Spleen (tissue), 11 donors: ENCODE data around the gene TXNDC17. TPM values are rescaled to one million over a fixed set of nuclear protein-coding genes. Genes with fewer than 3 reads are reported as not detected.
"Not testable (repeated sequence)": the region's sequence is repeated elsewhere in the genome, so short reads cannot be mapped to it uniquely, and the experiment has no call there.

Source experiments
- DNase-seq: peaks from one replicate; pipeline ENCODE4 v3.0.0-alpha.2; 2020
- H3K27ac ChIP-seq, 8 donors: fragments of 200-600 bp; sonication (generic) in 7 of 8; 1 replicate in 4 of 8; 2 replicates in 4 of 8; pipeline versions ENCODE4 v1.5.0 to v1.8.0; 2016 to 2021; ENCODE audit warnings: inconsistent platforms in 4 of 8, mild to moderate bottlenecking in 4 of 8, moderate library complexity in 1 of 8
- H3K27me3 ChIP-seq, 7 donors: fragments of 200-600 bp; sonication (generic) in 6 of 7; replicated peaks in 1 of 7; 1 replicate in 4 of 7; 2 replicates in 3 of 7; pipeline versions ENCODE4 v1.5.0 to v1.8.0; 2016 to 2021; ENCODE audit warnings: inconsistent platforms in 3 of 7, mild to moderate bottlenecking in 1 of 7
- H3K36me3 ChIP-seq, 6 donors: fragments of 200-600 bp; sonication (generic) in 5 of 6; 1 replicate in 4 of 6; 2 replicates in 2 of 6; pipeline versions ENCODE4 v1.5.0 to v1.8.0; 2016 to 2021; ENCODE audit warnings: inconsistent platforms in 2 of 6
- H3K4me1 ChIP-seq, 6 donors: fragments of 200-600 bp; sonication (generic) in 5 of 6; 1 replicate in 3 of 6; 2 replicates in 3 of 6; pipeline versions ENCODE4 v1.5.0 to v1.8.0; 2016 to 2021; ENCODE audit warnings: inconsistent platforms in 3 of 6
- H3K4me3 ChIP-seq, 8 donors: fragments of 200-600 bp; sonication (generic) in 7 of 8; 1 replicate in 4 of 8; 2 replicates in 4 of 8; pipeline versions ENCODE4 v1.5.0 to v1.8.0; 2016 to 2021; ENCODE audit warnings: inconsistent platforms in 4 of 8, mild to moderate bottlenecking in 4 of 8, moderate library complexity in 2 of 8
- H3K9me3 ChIP-seq, 8 donors: fragments of 200-600 bp; sonication (generic) in 7 of 8; 1 replicate in 4 of 8; 2 replicates in 4 of 8; pipeline versions ENCODE4 v1.5.0 to v1.8.0; 2016 to 2021; ENCODE audit warnings: inconsistent platforms in 4 of 8
- POLR2A ChIP-seq, 3 donors: fragments of 450-650 bp; IDR thresholded peaks; one replicate each; pipeline ENCODE4 v1.5.1; 2017; ENCODE audit warnings: antibody characterized with exemption in 3 of 3, mild to moderate bottlenecking in 1 of 3
- POLR2AphosphoS5 ChIP-seq, 3 donors: sonication (generic); formaldehyde crosslinking; IDR thresholded peaks; one replicate each; pipeline ENCODE4 v1.5.1; 2017; ENCODE audit warnings: antibody characterized with exemption in 3 of 3
- WGBS, 5 donors: extraction: QIAGEN DNeasy Blood & Tissue Kit in 3 of 5; methylation state at CpG; one replicate each; pipeline versions ENCODE4 v1.1.5 to v1.1.7; 2013 to 2018; 5-methylcytosine and 5-hydroxymethylcytosine counted together
- intact Hi-C: fragments of 100-400 bp; cut with DNase I; formaldehyde crosslinking; loops from one replicate; pipeline ENCODE4 v1.15.0; 2023; ENCODE audit warnings: low total_unique reads
- polyA plus RNA-seq, 3 donors: library from polyadenylated mRNA; stranded (reverse); fragments of 200-250 nt; gene quantifications; one replicate each; pipeline ENCODE4 v1.2.1, GENCODE V29; 2013
- total RNA-seq, 7 donors: library from RNA; depleted of rRNA in 3 of 7; stranded (reverse); fragments of >200 nt in 3 of 7; fragmentation: NEBNext Ultra II Directional in 4 of 7; extraction: Animal tissue kit (Norgen Biotek cat#: 25700) in 4 of 7; gene quantifications; one replicate each; pipeline versions ENCODE4 v1.1.0 to v1.2.1, GENCODE V29; 2016 to 2021
- TF ChIP-seq, protein P1 (sequence below), 11 experiments: fragments of 200-600 bp in 7 of 11; fragments of 450-650 bp in 4 of 11; sonication (generic) in 4 of 11; IDR thresholded peaks in 8 of 11; conservative IDR thresholded peaks in 3 of 11; 1 replicate in 7 of 11; 2 replicates in 4 of 11; pipeline versions ENCODE4 v1.4.0 to v1.8.0; 2016 to 2021; ENCODE audit warnings: antibody characterized with exemption in 11 of 11, inconsistent platforms in 4 of 11, mild to moderate bottlenecking in 1 of 11
- donor health status: healthy with polysubstance abuse.
- donor health status: DM: no; HTN: no; CAD: no; lungs with moderate emphysema.
- donor health status: DM: no; HTN: no; CAD: no.
- donor health status: Bipolar disorder and iron deficiency.
- donor health status: healthy.
- donor health status: DM: no; HTN: no; CAD: no.
- donor health status: DM: yes; HTN: yes; CAD: no.

The TXNDC17 gene
- total and polyA plus RNA-seq, 10 donors: 38.8 to 215 (median 84.7) TPM

DNA sequence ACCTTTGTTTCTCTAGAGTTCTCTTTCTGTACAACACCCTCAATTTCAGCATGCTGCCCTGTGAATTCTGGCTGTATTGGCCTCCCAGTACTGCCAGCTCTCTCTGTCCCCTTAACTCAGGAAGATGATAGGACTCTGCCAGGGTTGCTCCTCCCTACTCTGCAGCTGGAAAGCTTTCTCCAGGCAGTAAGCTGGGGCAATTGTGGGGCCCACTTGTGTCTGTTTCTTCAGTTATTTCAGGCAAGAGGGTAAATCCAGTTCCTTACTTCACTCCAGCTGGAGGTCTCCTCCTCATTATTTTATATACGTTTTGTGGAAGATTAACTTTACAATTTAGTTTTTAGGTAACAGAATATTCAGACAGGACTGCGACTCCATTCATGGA lies 20.6 kb downstream of the TXNDC17 start:
- intact Hi-C loops: loop anchor here (10.0 kb wide), 1 partner anchor 343 kb away; no protein-coding TSS in a partner anchor
- no peak for DNase-seq
- H3K27ac ChIP-seq: peak overlapping the region in 1 of 8 donors; percentile 83
- no peaks in the 10 kb centered on the region for H3K36me3 ChIP-seq
- H3K9me3 ChIP-seq: no peaks in the 10 kb centered on the region
- H3K4me3 ChIP-seq: peak overlapping the region in 2 of 8 donors; percentile 8 to 56
- 72 to 88% (median 80%) methylated on average over 2 of the region's 2 CpGs for WGBS, 5 donors
- H3K4me1 ChIP-seq: peaks cover 9 to 60% (median 38%) of the 10 kb centered on the region in 6 donors
- H3K27me3 ChIP-seq: peaks cover 0 to 20% (median 0%) of the 10 kb centered on the region in 7 donors
- TF ChIP-seq, protein P1, sequence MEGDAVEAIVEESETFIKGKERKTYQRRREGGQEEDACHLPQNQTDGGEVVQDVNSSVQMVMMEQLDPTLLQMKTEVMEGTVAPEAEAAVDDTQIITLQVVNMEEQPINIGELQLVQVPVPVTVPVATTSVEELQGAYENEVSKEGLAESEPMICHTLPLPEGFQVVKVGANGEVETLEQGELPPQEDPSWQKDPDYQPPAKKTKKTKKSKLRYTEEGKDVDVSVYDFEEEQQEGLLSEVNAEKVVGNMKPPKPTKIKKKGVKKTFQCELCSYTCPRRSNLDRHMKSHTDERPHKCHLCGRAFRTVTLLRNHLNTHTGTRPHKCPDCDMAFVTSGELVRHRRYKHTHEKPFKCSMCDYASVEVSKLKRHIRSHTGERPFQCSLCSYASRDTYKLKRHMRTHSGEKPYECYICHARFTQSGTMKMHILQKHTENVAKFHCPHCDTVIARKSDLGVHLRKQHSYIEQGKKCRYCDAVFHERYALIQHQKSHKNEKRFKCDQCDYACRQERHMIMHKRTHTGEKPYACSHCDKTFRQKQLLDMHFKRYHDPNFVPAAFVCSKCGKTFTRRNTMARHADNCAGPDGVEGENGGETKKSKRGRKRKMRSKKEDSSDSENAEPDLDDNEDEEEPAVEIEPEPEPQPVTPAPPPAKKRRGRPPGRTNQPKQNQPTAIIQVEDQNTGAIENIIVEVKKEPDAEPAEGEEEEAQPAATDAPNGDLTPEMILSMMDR (IDR thresholded peaks at IDR 0.05 in 8 of 11, conservative IDR thresholded peaks at IDR 0.05 in 3 of 11): no peak
- TF ChIP-seq POLR2AphosphoS5 (IDR thresholded peaks at IDR 0.05) (no peak), POLR2A (IDR thresholded peaks at IDR 0.05) (no peak)

DNA sequence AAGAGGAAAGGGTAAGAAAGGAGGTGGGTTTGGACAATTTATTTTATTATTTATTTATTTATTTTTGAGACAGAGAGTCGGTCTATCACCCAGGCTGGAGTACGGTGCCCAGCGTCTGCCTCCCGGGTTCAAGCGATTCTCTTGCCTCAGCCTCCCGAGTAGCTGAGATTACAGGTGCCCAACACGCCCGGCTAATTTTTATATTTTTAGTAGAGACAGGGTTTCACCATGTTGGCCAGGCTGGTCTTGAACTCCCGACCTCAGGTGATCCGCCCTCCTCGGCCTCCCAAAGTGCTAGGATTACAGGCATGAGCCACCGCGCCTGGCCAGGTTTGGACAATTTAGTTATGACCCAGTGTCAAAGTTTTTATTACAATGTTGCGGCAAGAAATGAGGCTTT lies 22.3 kb downstream of the TXNDC17 start:
- not testable (repeated sequence) for DNase-seq, H3K27ac ChIP-seq, H3K27me3 ChIP-seq, H3K36me3 ChIP-seq, H3K4me3 ChIP-seq, H3K9me3 ChIP-seq
- H3K4me1 ChIP-seq: peaks cover 9 to 46% (median 27%) of the 10 kb centered on the region in 6 donors
- intact Hi-C loops: loop anchor here (10.0 kb wide), 1 partner anchor 342 kb away; no protein-coding TSS in a partner anchor
- 93 to 95% (median 93%) methylated on average over 14 of the region's 14 CpGs for WGBS, 5 donors

DNA sequence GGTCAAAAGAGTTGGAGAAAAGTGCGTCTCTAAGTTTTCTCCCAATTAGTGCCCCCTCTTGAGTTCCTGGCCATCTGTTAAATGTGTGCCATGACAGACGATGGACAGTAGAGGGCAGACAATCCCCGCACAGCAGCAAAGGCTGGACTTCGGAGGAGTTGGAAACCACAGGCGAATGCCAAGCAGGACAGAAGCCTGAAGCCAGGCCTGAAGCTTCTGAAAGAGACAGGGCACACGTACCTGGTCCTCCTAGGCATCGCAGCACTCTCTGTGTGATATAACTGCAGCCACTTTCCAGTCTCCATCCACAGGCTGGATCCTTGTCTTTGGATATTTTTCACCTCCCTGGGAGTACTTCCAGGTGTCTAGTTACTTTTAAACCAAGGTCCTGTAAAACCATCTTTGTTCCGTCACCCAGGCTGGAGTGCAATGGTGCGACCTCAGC lies 25.2 kb downstream of the TXNDC17 start:
- Histone ChIP-seq H3K4me1 (peaks cover 3 to 30% (median 13%) of the 10 kb centered on the region in 6 donors), H3K4me3 (no peak overlapping the region), H3K36me3 (no peaks in the 10 kb centered on the region), H3K27ac (no peak overlapping the region), H3K9me3 (no peaks in the 10 kb centered on the region), H3K27me3 (no peaks in the 10 kb centered on the region)
- TF ChIP-seq POLR2A (IDR thresholded peaks at IDR 0.05): no peak
- TF ChIP-seq, protein P1 (IDR thresholded peaks at IDR 0.05 in 8 of 11, conservative IDR thresholded peaks at IDR 0.05 in 3 of 11): peak; percentile 64 to 87 (median 85)
- TF ChIP-seq POLR2AphosphoS5 (IDR thresholded peaks at IDR 0.05): peak in 2 of 3 donors; percentile 11 to 27
- 18 to 30% (median 23%) methylated on average over 9 of the region's 9 CpGs for WGBS, 5 donors
- peak; percentile 84 for DNase-seq
- intact Hi-C loops: loop anchor here (5.0 to 10.0 kb wide), 2 partner anchors 136 to 339 kb away; no protein-coding TSS in a partner anchor

DNA sequence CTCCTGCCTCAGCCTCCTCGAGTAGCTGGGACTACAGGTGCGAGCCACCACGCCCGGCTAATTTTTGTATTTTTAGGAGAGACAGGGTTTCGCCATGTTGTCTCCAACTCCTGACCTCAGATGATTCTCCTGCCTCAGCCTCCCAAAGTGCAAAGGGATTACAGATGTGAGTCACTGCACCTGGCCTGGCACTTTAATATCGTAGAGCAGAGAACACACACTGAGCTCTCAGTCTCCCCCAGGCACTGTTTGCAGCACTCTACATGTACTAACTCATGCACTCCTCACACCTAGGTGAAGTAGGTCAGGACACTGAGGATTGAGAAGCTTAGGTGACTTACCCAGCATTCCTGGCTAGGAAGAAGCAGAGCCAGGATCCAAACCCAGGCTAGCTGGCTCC lies 25.7 kb downstream of the TXNDC17 start:
- intact Hi-C loops: loop anchor here (5.0 to 10.0 kb wide), 2 partner anchors 136 to 338 kb away; no protein-coding TSS in a partner anchor
- Histone ChIP-seq H3K27me3 (no peaks in the 10 kb centered on the region), H3K9me3 (no peaks in the 10 kb centered on the region), H3K4me1 (peaks cover 0 to 25% (median 9%) of the 10 kb centered on the region in 6 donors), H3K4me3 (no peak overlapping the region), H3K27ac (no peak overlapping the region), H3K36me3 (no peaks in the 10 kb centered on the region)
- TF ChIP-seq POLR2AphosphoS5 (IDR thresholded peaks at IDR 0.05) (no peak), POLR2A (IDR thresholded peaks at IDR 0.05) (no peak)
- TF ChIP-seq, protein P1 (IDR thresholded peaks at IDR 0.05 in 8 of 11, conservative IDR thresholded peaks at IDR 0.05 in 3 of 11): no peak
- DNase-seq: no peak
- 90 to 95% (median 94%) methylated on average over 6 of the region's 6 CpGs for WGBS, 5 donors
